Measurements from ENCODE around the gene SORBS2. TPM values are rescaled to one million over a fixed set of nuclear protein-coding genes. Genes with fewer than 3 reads are reported as not detected.

SORBS2 gene
- total RNA-seq, 1 experiment from 2014 or later = 44.5 TPM

DNA sequence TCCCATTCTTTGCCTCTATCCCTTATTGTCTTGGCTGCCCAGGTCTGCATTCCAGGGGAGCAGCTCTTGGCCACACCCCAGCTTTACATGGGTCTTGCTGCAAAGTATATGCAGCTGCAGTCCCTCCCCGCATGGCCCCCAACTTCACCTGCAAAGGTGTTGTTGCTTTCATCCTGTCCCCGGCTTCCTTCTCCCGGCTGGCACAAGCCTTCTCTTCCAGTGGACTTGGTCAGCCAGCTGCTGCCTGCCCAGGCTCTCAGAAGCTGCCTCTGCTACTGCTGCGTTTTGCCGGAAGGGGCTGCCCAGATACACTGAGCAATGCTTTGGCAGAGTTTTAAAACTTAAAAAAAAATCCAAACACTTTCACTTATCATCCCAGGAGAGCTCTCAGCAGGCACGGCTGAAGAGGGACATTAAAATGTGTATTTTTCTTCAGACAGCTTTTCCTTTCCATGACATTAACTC lies 155.5 kb downstream of the SORBS2 start:
- ATAC-seq (peak; percentile 60), DNase-seq (ENCODE audit: low spot score) (peak; percentile 47)
- Mint-ChIP-seq H3K4me3 (no peak overlapping the region), H3K27me3 (ENCODE audit: low read depth) (no peaks in the 10 kb centered on the region), H3K36me3 (peaks cover 3% of the 10 kb centered on the region), H3K4me1 (peaks cover 60% of the 10 kb centered on the region), H3K9me3 (peaks cover 2% of the 10 kb centered on the region; the same call in 1 of the 2 replicates), H3K27ac (peak overlapping the region; percentile 94)
- TF ChIP-seq, protein P1, sequence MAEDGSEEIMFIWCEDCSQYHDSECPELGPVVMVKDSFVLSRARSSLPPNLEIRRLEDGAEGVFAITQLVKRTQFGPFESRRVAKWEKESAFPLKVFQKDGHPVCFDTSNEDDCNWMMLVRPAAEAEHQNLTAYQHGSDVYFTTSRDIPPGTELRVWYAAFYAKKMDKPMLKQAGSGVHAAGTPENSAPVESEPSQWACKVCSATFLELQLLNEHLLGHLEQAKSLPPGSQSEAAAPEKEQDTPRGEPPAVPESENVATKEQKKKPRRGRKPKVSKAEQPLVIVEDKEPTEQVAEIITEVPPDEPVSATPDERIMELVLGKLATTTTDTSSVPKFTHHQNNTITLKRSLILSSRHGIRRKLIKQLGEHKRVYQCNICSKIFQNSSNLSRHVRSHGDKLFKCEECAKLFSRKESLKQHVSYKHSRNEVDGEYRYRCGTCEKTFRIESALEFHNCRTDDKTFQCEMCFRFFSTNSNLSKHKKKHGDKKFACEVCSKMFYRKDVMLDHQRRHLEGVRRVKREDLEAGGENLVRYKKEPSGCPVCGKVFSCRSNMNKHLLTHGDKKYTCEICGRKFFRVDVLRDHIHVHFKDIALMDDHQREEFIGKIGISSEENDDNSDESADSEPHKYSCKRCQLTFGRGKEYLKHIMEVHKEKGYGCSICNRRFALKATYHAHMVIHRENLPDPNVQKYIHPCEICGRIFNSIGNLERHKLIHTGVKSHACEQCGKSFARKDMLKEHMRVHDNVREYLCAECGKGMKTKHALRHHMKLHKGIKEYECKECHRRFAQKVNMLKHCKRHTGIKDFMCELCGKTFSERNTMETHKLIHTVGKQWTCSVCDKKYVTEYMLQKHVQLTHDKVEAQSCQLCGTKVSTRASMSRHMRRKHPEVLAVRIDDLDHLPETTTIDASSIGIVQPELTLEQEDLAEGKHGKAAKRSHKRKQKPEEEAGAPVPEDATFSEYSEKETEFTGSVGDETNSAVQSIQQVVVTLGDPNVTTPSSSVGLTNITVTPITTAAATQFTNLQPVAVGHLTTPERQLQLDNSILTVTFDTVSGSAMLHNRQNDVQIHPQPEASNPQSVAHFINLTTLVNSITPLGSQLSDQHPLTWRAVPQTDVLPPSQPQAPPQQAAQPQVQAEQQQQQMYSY (CRISPR knock-in tag; IDR thresholded peaks at IDR 0.05) = no peak
- TF ChIP-seq FOXJ3 (CRISPR knock-in tag; IDR thresholded peaks at IDR 0.05; ENCODE audit: borderline replicate concordance) (no peak), GTF2I (CRISPR knock-in tag; conservative IDR thresholded peaks at IDR 0.05) (no peak), ZNF532 (CRISPR knock-in tag; IDR thresholded peaks at IDR 0.05; ENCODE audit: borderline replicate concordance) (no peak), TCF7 (CRISPR knock-in tag; IDR thresholded peaks at IDR 0.05; ENCODE audit: low read depth) (no peak), RORB (CRISPR knock-in tag; IDR thresholded peaks at IDR 0.05) (no peak), PRRX2 (CRISPR knock-in tag; IDR thresholded peaks at IDR 0.05) (no peak), ZNF671 (CRISPR knock-in tag; IDR thresholded peaks at IDR 0.05) (no peak), GRHL2 (CRISPR knock-in tag; IDR thresholded peaks at IDR 0.05; ENCODE audit: insufficient replicate concordance, severe bottlenecking) (no peak), MXD4 (CRISPR knock-in tag; IDR thresholded peaks at IDR 0.05; ENCODE audit: borderline replicate concordance) (no peak), ZNF263 (CRISPR knock-in tag; IDR thresholded peaks at IDR 0.05; ENCODE audit: low read depth) (no peak), CREM (CRISPR knock-in tag; IDR thresholded peaks at IDR 0.05) (no peak), FOXP1 (CRISPR knock-in tag; IDR thresholded peaks at IDR 0.05; ENCODE audit: borderline replicate concordance) (no peak), JAZF1 (CRISPR knock-in tag; IDR thresholded peaks at IDR 0.05) (no peak), MYBL2 (CRISPR knock-in tag; IDR thresholded peaks at IDR 0.05) (no peak)
- TF ChIP-seq, protein P2, sequence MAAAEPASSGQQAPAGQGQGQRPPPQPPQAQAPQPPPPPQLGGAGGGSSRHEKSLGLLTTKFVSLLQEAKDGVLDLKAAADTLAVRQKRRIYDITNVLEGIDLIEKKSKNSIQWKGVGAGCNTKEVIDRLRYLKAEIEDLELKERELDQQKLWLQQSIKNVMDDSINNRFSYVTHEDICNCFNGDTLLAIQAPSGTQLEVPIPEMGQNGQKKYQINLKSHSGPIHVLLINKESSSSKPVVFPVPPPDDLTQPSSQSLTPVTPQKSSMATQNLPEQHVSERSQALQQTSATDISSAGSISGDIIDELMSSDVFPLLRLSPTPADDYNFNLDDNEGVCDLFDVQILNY (CRISPR knock-in tag; IDR thresholded peaks at IDR 0.05) = no peak
- TF ChIP-seq, protein P3, sequence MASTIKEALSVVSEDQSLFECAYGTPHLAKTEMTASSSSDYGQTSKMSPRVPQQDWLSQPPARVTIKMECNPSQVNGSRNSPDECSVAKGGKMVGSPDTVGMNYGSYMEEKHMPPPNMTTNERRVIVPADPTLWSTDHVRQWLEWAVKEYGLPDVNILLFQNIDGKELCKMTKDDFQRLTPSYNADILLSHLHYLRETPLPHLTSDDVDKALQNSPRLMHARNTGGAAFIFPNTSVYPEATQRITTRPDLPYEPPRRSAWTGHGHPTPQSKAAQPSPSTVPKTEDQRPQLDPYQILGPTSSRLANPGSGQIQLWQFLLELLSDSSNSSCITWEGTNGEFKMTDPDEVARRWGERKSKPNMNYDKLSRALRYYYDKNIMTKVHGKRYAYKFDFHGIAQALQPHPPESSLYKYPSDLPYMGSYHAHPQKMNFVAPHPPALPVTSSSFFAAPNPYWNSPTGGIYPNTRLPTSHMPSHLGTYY (CRISPR knock-in tag; IDR thresholded peaks at IDR 0.05) = no peak
- TF ChIP-seq, protein P4, sequence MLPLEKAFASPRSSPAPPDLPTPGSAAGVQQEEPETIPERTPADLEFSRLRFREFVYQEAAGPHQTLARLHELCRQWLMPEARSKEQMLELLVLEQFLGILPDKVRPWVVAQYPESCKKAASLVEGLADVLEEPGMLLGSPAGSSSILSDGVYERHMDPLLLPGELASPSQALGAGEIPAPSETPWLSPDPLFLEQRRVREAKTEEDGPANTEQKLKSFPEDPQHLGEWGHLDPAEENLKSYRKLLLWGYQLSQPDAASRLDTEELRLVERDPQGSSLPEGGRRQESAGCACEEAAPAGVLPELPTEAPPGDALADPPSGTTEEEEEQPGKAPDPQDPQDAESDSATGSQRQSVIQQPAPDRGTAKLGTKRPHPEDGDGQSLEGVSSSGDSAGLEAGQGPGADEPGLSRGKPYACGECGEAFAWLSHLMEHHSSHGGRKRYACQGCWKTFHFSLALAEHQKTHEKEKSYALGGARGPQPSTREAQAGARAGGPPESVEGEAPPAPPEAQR (CRISPR knock-in tag; IDR thresholded peaks at IDR 0.05) = no peak
- TF ChIP-seq, protein P5, sequence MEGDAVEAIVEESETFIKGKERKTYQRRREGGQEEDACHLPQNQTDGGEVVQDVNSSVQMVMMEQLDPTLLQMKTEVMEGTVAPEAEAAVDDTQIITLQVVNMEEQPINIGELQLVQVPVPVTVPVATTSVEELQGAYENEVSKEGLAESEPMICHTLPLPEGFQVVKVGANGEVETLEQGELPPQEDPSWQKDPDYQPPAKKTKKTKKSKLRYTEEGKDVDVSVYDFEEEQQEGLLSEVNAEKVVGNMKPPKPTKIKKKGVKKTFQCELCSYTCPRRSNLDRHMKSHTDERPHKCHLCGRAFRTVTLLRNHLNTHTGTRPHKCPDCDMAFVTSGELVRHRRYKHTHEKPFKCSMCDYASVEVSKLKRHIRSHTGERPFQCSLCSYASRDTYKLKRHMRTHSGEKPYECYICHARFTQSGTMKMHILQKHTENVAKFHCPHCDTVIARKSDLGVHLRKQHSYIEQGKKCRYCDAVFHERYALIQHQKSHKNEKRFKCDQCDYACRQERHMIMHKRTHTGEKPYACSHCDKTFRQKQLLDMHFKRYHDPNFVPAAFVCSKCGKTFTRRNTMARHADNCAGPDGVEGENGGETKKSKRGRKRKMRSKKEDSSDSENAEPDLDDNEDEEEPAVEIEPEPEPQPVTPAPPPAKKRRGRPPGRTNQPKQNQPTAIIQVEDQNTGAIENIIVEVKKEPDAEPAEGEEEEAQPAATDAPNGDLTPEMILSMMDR (IDR thresholded peaks at IDR 0.05) = no peak
- ChIA-PET POLR2A (interaction anchor here (0.7 kb wide), 1 partner anchor 315 kb away, joined by 6 read pairs; no protein-coding TSS in a partner anchor), CTCF (interaction anchor here (1.2 to 2.2 kb wide), 3 partner anchors 16 to 365 kb away, joined by 3 to 10 read pairs (median 5); no protein-coding TSS in a partner anchor)

Measured in WTC11 (cell line).